Stimulated activated CD4-positive, alpha-beta T cell treated with anti-CD3 and anti-CD28 coated beads, Interleukin-2, amount 100 ng/mL, for 48 hours (primary cell): ENCODE measurements around the gene MRPL2.
A peak's percentile ranks its signal among the peaks of the same experiment; 100 is the strongest.
"Not testable (repeated sequence)": the region's sequence is repeated elsewhere in the genome, so short reads cannot be mapped to it uniquely, and the experiment has no call there.

ENCODE experiments used
- DNase-seq, 2 donors: peaks; one replicate each; pipeline ENCODE4 v3.0.0-alpha.2; 2020

Gene MRPL2

GRCh38 chr6:43052225-43052841, 6.9 kb downstream of the MRPL2 start:
- no peak for DNase-seq

- DNase-seq, result no peak
Measured at GRCh38 chr6:43050981-43051380, 8.3 kb downstream of the MRPL2 start.

GRCh38 chr6:43047998-43048397, 11.2 kb downstream of the MRPL2 start:
- DNase-seq, result no peak

- no peak for DNase-seq
Measured at GRCh38 chr6:43045371-43045930, 13.8 kb downstream of the MRPL2 start.

- DNase-seq, result no peak
Measured at GRCh38 chr6:43043310-43043709, 15.9 kb downstream of the MRPL2 start.

GRCh38 chr6:43041475-43041874, 17.8 kb downstream of the MRPL2 start:
- DNase-seq, result not testable (repeated sequence)

- no peak for DNase-seq
Measured at GRCh38 chr6:43040542-43041257, 18.5 kb downstream of the MRPL2 start.

- no peak for DNase-seq
Measured at GRCh38 chr6:43038727-43039126, 20.5 kb downstream of the MRPL2 start.

GRCh38 chr6:43037706-43038105, 21.5 kb downstream of the MRPL2 start:
- DNase-seq, result no peak

GRCh38 chr6:43037197-43037596, 22.0 kb downstream of the MRPL2 start:
- no peak for DNase-seq

- no peak for DNase-seq
Measured at GRCh38 chr6:43036712-43037111, 22.5 kb downstream of the MRPL2 start.

GRCh38 chr6:43035495-43036194, 23.6 kb downstream of the MRPL2 start:
- DNase-seq, result no peak

- no peak for DNase-seq
Measured at GRCh38 chr6:43034190-43034525, 25.1 kb downstream of the MRPL2 start.

- DNase-seq, result no peak
Measured at GRCh38 chr6:43033496-43034189, 25.6 kb downstream of the MRPL2 start.

GRCh38 chr6:43032326-43032725, 26.9 kb downstream of the MRPL2 start:
- DNase-seq, result no peak

- no peak for DNase-seq
Measured at GRCh38 chr6:43029120-43029519, 30.1 kb downstream of the MRPL2 start.

GRCh38 chr6:43026365-43026764, 32.9 kb downstream of the MRPL2 start:
- DNase-seq, result no peak

- no peak for DNase-seq
Measured at GRCh38 chr6:43024436-43024835, 34.8 kb downstream of the MRPL2 start.

- DNase-seq, result peak; percentile 66 to 68
Measured at GRCh38 chr6:43021270-43022047, 37.8 kb downstream of the MRPL2 start, which contains the start of gene RRP36. Gene RRP36 (plus strand): TSS chr6:43021623. CDS start chr6:43021655, 32 bp downstream.

- DNase-seq, result no peak
Measured at GRCh38 chr6:43020847-43021246, 38.4 kb downstream of the MRPL2 start.

- DNase-seq, result no peak
Measured at GRCh38 chr6:43020052-43020705, 39.1 kb downstream of the MRPL2 start.

GRCh38 chr6:43019152-43019551, 40.1 kb downstream of the MRPL2 start:
- no peak for DNase-seq
